ENCODE data around the gene BCL6. TPM values are rescaled to one million over a fixed set of nuclear protein-coding genes. Genes with fewer than 3 reads are reported as not detected.

The BCL6 gene
- total RNA-seq, 1 experiment from 2014 or later = 10.2 TPM

GRCh38 chr3:187677604-187678003 lies 67.7 kb downstream of the BCL6 start (continued):
- TF ChIP-seq FOXP4 (CRISPR knock-in tag; IDR thresholded peaks at IDR 0.05) = no peak
- TF ChIP-seq JUN (CRISPR knock-in tag; IDR thresholded peaks at IDR 0.05) = no peak

- no peaks in the 10 kb centered on the region for H3K36me3 Mint-ChIP-seq
- DNase-seq (ENCODE audit: low spot score) = no peak
- peaks cover 16% of the 10 kb centered on the region for H3K4me1 Mint-ChIP-seq
- no peaks in the 10 kb centered on the region for H3K9me3 Mint-ChIP-seq
- H3K27ac Mint-ChIP-seq = no peak overlapping the region
- peaks cover 97% of the 10 kb centered on the region for H3K27me3 Mint-ChIP-seq (ENCODE audit: low read depth)
- POLR2A ChIA-PET = no interaction called here
- ATAC-seq = no peak
- TF ChIP-seq FOXK1 (CRISPR knock-in tag; IDR thresholded peaks at IDR 0.05) (no peak), HMGXB4 (CRISPR knock-in tag; IDR thresholded peaks at IDR 0.05) (no peak), ZNF317 (CRISPR knock-in tag; IDR thresholded peaks at IDR 0.05; ENCODE audit: borderline replicate concordance, low read depth) (no peak), JAZF1 (CRISPR knock-in tag; IDR thresholded peaks at IDR 0.05) (no peak), SP1 (CRISPR knock-in tag; conservative IDR thresholded peaks at IDR 0.05) (no peak), IRF2 (CRISPR knock-in tag; IDR thresholded peaks at IDR 0.05; ENCODE audit: borderline replicate concordance, low read depth) (no peak), AFF4 (CRISPR knock-in tag; IDR thresholded peaks at IDR 0.05; ENCODE audit: borderline replicate concordance) (no peak), ELF4 (CRISPR knock-in tag; IDR thresholded peaks at IDR 0.05; ENCODE audit: low read depth) (no peak), KAT7 (CRISPR knock-in tag; IDR thresholded peaks at IDR 0.05; ENCODE audit: borderline replicate concordance) (no peak), NR1H2 (CRISPR knock-in tag; IDR thresholded peaks at IDR 0.05) (no peak), ATF6 (CRISPR knock-in tag; IDR thresholded peaks at IDR 0.05) (no peak), MLX (CRISPR knock-in tag; IDR thresholded peaks at IDR 0.05) (no peak), ZMAT4 (CRISPR knock-in tag; IDR thresholded peaks at IDR 0.05) (no peak), FOXJ3 (CRISPR knock-in tag; IDR thresholded peaks at IDR 0.05; ENCODE audit: borderline replicate concordance) (no peak), ZBTB21 (CRISPR knock-in tag; IDR thresholded peaks at IDR 0.05; ENCODE audit: borderline replicate concordance) (no peak), ZNF532 (CRISPR knock-in tag; IDR thresholded peaks at IDR 0.05; ENCODE audit: borderline replicate concordance) (no peak)
- no peak overlapping the region for H3K4me3 Mint-ChIP-seq
- CTCF ChIA-PET = interaction anchor here (6.4 kb wide), 1 partner anchor 354 kb away, joined by 68 read pairs; no protein-coding TSS in a partner anchor
Measured at GRCh38 chr3:187673012-187673411, 72.3 kb downstream of the BCL6 start.

All from WTC11 (cell line).